NCI-H146 (cell line): Measurements from ENCODE around the gene MUS81.

Source experiments
- DNase-seq: peaks from one replicate; lab custom pipeline; 2025; lab: John Stamatoyannopoulos, UW

MUS81 gene

GRCh38 chr11:65892661-65893317 lies 32.6 kb downstream of the MUS81 start:
- DNase-seq: no peak

GRCh38 chr11:65894034-65894591 lies 33.9 kb downstream of the MUS81 start:
- DNase-seq: no peak

DNA sequence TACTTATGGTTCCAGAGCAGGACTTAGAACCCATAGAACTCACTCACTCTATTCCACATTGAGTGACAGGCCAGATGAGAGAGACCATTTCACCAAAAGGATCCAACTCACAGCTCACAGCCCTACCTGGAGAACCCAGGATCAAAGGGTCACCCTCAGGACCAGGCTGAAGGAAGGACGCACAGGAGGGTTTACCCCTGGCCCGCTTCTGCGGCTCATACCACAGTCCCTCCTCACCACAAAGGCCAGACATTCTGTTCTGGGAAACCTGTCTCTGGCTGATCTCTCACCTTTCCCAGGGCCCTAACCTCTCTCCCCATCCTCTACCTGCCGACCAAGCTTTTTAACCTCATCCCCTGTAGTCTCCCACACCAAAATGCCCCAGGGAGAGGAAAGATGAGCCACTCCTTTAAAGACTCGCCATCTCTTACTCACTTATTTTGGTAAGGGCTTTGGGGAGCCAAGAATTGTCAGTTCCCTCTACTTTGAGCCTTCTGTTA lies 35.3 kb downstream of the MUS81 start:
- no peak for DNase-seq

- no peak for DNase-seq
Measured at GRCh38 chr11:65896034-65896999, 36.1 kb downstream of the MUS81 start.

- no peak for DNase-seq
Measured at GRCh38 chr11:65897020-65897471, 36.8 kb downstream of the MUS81 start.

- DNase-seq: no peak
Measured at GRCh38 chr11:65898656-65899355, 38.6 kb downstream of the MUS81 start.

DNA sequence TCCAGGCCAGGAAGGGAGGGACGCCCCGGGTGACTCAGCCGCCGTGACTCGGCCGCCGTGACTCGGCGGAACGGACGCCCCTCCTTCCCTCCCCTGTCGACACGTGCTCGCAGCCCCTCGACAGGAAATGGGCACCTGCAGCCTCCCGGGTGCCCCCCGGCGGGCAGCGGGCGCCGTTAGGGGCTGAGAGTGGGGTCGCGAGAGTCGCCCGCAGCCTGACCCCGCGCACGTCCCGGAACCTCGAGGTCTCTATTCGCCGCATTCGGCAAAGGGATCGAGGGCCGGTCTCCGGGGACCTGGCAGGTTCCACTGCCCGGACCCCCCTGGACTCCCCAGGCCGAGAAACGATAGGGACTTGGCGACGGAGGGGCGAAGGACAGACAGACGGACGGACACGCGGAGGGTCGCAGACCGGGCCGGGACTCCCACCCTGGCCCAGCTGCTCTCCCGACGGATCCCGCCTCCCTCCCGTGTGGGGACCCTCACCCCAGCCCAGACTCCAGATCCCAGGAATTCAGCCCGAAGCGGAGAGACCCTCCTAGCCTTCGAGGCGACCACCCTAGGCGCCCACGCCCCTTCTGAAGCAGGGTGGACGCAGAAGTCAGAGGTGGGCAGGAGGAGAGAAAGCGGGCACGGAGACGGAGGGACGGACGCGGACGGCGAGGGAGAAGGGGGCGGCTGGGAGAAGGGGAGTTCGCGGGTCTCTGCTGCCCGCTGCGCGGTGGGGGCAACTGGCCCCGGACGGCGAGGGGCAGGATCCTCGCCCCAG lies 39.3 kb downstream of the MUS81 start:
- no peak for DNase-seq

DNA sequence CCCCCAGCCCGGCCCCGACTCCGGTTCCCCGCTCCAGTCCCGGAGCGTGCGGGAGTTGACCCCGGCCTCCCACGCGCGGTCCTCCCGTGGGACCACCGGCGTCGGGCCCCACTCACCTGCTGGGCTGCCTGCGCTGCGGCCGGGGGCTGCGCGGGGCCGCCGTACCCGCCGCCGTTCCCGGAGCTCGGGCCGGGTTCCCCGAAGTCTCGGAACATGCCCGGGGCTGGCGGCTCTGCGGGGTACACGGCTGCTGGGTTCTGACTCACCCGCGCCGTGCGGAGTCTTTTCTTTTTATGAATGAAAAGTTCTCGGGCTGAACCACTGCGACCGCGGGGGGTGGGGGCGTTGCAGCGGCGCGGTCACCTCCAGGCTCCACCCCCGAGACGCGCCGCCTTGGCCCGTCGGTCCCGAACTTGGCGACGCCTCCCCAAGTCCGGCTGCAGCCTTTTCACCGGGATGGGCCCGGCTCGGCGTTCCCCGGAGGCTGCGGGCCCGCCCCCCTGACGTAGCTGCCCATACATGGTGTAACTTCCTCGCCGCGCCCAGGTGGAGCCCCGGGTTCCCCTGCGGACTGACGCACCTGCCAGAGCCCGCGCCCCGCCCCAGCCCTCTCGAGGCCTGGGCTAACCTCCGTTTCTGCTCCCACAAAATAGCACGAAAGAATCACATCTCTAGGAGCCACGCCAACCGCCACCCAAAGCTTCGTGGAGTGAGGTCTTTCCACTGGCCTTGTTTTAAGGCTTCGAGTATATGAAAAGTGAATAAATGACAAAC lies 40.1 kb downstream of the MUS81 start, which contains the start of gene FOSL1:
Gene FOSL1, minus strand, starts transcription at position 264 of the 774 bp plus-strand sequence. Its CDS starts 49 bp downstream, at position 215.
- peak; percentile 80 for DNase-seq

DNA sequence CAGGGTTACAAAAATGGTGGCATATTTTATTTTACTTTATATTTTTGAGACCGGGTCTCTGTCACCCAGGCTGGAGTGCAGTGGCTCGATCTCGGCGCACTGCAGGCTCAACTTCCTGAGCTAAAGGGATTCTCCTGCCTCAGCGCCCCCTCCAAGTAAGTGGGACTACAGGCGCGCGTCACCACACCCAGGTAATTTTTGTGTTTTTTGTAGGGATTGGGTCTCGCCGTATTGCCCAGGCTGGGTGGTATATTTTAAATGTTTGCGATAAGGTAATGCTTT lies 40.6 kb downstream of the MUS81 start:
- no peak for DNase-seq

DNA sequence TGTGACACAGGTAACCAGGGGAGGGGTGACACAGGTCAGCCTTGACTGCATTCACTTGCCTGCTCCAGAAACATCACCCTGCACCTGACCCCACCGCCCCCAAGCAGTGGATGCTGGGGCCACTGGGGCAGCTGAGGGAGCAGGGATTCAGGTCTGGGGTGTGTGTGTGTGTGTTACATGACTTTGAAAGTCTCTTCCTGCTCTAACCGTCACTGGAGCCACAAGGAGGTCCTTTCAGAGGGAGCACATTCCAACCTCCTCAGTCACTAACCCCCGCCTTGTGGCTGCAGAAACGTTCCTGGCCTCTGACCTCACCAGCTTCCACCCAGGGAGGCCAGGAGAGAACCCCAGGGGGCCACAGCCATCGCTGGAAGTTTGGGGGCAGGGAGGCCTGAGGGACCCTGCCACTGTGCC lies 42.8 kb downstream of the MUS81 start:
- no peak for DNase-seq

GRCh38 chr11:65903715-65904114 lies 43.5 kb downstream of the MUS81 start:
- no peak for DNase-seq

GRCh38 chr11:65906602-65907001 lies 46.4 kb downstream of the MUS81 start:
- DNase-seq: no peak

- DNase-seq: no peak
Measured at GRCh38 chr11:65907878-65908277, 47.6 kb downstream of the MUS81 start.

DNA sequence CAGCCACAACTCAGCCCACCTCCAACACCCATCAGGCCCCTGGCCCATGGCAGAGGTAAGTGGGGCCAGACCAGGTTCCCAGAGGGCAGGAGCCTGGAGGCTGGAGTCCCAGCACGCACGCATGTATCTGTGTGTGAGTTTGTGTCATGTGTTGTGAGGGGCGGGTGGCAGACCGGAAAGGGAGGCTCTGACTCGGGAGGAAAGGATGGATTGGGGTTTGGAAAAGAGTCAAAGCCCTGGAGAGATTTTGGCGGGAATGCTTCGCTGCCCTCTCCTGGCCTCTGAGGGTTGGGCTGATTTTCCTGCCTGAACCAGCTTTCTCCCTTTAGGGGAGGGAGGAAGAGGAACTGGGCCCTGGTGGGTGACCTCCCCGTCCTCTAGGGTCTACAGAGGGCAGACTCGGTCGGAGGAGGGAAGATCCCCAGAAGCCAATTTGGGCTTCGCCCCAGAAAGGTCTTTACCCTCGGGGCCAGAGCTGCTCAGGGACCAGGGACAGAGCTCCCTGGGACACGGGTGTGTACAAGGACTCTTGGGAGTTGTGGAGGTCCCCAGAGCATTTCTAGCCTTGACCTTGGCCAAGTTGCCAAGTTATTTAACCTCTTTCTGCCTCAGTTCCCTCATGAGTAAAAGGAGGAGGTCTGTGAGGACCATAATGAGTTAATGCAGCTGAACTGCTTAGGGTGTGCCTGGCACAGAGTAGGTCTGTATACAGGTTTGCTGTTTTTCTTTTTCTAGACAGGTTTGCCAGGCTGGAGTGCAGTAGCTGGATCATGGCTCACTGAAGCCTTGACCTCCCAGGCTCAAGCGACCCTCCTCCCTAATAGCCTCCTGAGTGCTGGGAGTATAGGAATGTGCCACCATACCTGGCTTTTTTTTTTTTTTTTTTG lies 51.7 kb downstream of the MUS81 start:
- DNase-seq: peak; percentile 55

- DNase-seq: no peak
Measured at GRCh38 chr11:65912845-65913244, 52.6 kb downstream of the MUS81 start.

DNA sequence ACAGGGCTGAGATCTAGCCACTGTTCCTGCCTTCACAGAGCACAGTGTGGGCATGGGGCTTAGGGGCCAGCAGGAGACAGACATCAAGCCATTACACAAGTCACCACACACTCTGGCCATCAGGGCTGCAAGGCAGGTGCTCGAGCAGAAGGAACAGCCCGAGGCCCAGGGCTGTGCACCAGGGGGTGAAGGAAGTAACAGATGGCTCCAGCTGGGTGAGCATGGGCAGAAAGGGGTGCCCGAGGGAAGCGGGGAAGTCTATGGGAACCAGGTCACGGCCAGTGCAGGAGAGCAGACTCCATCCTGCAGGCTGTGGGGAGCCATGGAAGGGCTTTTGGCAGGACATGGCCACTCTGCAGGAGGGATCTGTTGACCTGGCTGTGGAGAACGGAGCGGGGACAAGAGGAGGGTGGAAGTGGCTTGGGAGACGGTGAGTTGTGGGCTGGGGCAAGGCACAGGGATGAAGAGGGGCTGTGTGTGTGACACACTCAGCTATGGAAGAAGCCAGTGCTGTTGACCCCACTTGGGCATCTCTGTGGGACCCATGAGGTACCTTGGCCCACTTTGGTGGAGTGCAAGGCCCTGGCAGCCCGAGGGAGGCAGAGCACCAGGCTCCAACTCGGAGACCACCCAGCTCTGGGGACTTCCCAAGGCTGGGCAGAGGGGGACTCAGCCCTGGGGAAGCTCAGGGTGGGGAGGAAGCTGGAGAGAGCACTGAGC lies 55.0 kb downstream of the MUS81 start:
- DNase-seq: no peak

- DNase-seq: no peak
Measured at GRCh38 chr11:65915821-65916251, 55.6 kb downstream of the MUS81 start.
